IMR-90 (cell line): ENCODE results near the gene CARMIL1. TPM values are rescaled to one million over a fixed set of nuclear protein-coding genes. Genes with fewer than 3 reads are reported as not detected.

ENCODE experiments used
- ATAC-seq: fragments of 200-7000 bp; cut with Tn5 transposase; 2 replicates; pipeline ENCODE4 v1.9.1; 2020; ENCODE audit warnings: low read depth, mild to moderate bottlenecking, moderate library complexity
- BruUV-seq: library from RNA; stranded (reverse); fragments of 400-500 nt; replicated peaks from 2 replicates; lab custom pipeline; 2021; lab: Mats Ljungman, UMichigan
- CTCF ChIA-PET: fragments of 300-600 bp; formaldehyde crosslinking; extraction: SDS; loops from one replicate; lab custom pipeline; 2021; ENCODE audit warnings: antibody characterized with exemption; lab: Yijun Ruan, JAX
- POLR2A ChIA-PET: fragments of 300-600 bp; sonication (Branson Sonifier 250); formaldehyde crosslinking; loops from one replicate; lab custom pipeline; 2022; ENCODE audit warnings: antibody characterized with exemption; ENCODE audit not compliant: unreplicated experiment; lab: Charles Lee
- DNase-seq: peaks from one replicate; pipeline ENCODE4 v3.0.0; 2013
- H2AFZ ChIP-seq: replicated peaks from 2 replicates; pipeline ENCODE3; 2013; ENCODE audit warnings: low read length, mild to moderate bottlenecking; ENCODE audit not compliant: poor library complexity
- H2AK5ac ChIP-seq: 2 replicates; pipeline ENCODE4 v1.6.1; 2013; ENCODE audit warnings: low read depth, low read length, inconsistent platforms
- H2AK9ac ChIP-seq: replicated peaks from 2 replicates; pipeline ENCODE3; 2013; ENCODE audit warnings: mild to moderate bottlenecking, low read depth, low read length, moderate library complexity; ENCODE audit not compliant: poor library complexity
- H2BK120ac ChIP-seq: 2 replicates; pipeline ENCODE4 v1.6.1; 2013; ENCODE audit warnings: low read depth, low read length, inconsistent platforms
- H2BK15ac ChIP-seq: 3 replicates; pipeline ENCODE4 v1.6.1; 2013; ENCODE audit warnings: low read depth, low read length, inconsistent platforms
- H2BK20ac ChIP-seq: 2 replicates; pipeline ENCODE4 v1.6.1; 2013; ENCODE audit warnings: low read depth, mild to moderate bottlenecking, inconsistent platforms, low read length, moderate library complexity
- H2BK5ac ChIP-seq: 2 replicates; pipeline ENCODE4 v1.6.1; 2013; ENCODE audit warnings: mild to moderate bottlenecking, low read depth, low read length, inconsistent platforms; ENCODE audit not compliant: poor library complexity, severe bottlenecking
- H3K14ac ChIP-seq: replicated peaks from 2 replicates; pipeline ENCODE4 v1.6.1; 2013; ENCODE audit warnings: low read depth, low read length, inconsistent platforms
- H3K18ac ChIP-seq: 2 replicates; pipeline ENCODE4 v1.6.1; 2013; ENCODE audit warnings: low read depth, low read length, control low read depth
- H3K23ac ChIP-seq: 2 replicates; pipeline ENCODE4 v1.6.1; 2013; ENCODE audit warnings: low read depth, low read length, inconsistent platforms
- H3K27ac ChIP-seq: 2 replicates; pipeline ENCODE4 v1.5.1; 2013; ENCODE audit warnings: mild to moderate bottlenecking, control low read depth, low read length; ENCODE audit not compliant: insufficient read depth
- H3K27me3 ChIP-seq: 2 replicates; pipeline ENCODE4 v1.6.1; 2013; ENCODE audit warnings: low read length; ENCODE audit not compliant: control insufficient read depth, insufficient read depth
- H3K36me3 ChIP-seq: 2 replicates; pipeline ENCODE4 v1.6.1; 2013; ENCODE audit warnings: low read length, mixed read lengths; ENCODE audit not compliant: control insufficient read depth, insufficient read depth
- H3K4ac ChIP-seq: 2 replicates; pipeline ENCODE4 v1.6.1; 2013; ENCODE audit warnings: low read depth, low read length, inconsistent platforms
- H3K4me1 ChIP-seq: 2 replicates; pipeline ENCODE4 v1.6.1; 2013; ENCODE audit warnings: low read length, mixed read lengths; ENCODE audit not compliant: control insufficient read depth, insufficient read depth
- H3K4me2 ChIP-seq: 2 replicates; pipeline ENCODE4 v1.6.1; 2013; ENCODE audit warnings: low read depth, mild to moderate bottlenecking, control low read depth, low read length, moderate library complexity
- H3K4me3 ChIP-seq: 2 replicates; pipeline ENCODE4 v1.5.1; 2013; ENCODE audit warnings: low read depth, mild to moderate bottlenecking, control low read depth, low read length, moderate library complexity; ENCODE audit not compliant: insufficient read depth
- H3K56ac ChIP-seq: 2 replicates; pipeline ENCODE4 v1.6.1; 2013; ENCODE audit warnings: low read length, inconsistent platforms; ENCODE audit not compliant: insufficient read depth; ENCODE audit errors: extremely low read depth
- H3K79me1 ChIP-seq, 2 experiments: 2 replicates each; pipeline ENCODE4 v1.6.1; 2013; ENCODE audit warnings: low read length in 2 of 2, inconsistent platforms in 1 of 2, low read depth in 1 of 2
- H3K9ac ChIP-seq: 2 replicates; pipeline ENCODE4 v1.6.1; 2013; ENCODE audit warnings: low read depth, low read length, control low read depth
- H3K9me1 ChIP-seq: 2 replicates; pipeline ENCODE4 v1.6.1; 2013; ENCODE audit warnings: low read length, inconsistent platforms; ENCODE audit not compliant: insufficient read depth
- H3K9me3 ChIP-seq: 2 replicates; pipeline ENCODE4 v1.6.1; 2013; ENCODE audit warnings: low read length; ENCODE audit not compliant: control insufficient read depth, insufficient read depth
- H4K20me1 ChIP-seq: 2 replicates; pipeline ENCODE4 v1.6.1; 2013; ENCODE audit warnings: low read length, inconsistent platforms; ENCODE audit not compliant: insufficient read depth
- H4K5ac ChIP-seq: 2 replicates; pipeline ENCODE4 v1.6.1; 2013; ENCODE audit warnings: mild to moderate bottlenecking, low read depth, low read length, control low read depth
- H4K8ac ChIP-seq, 2 experiments: 2 replicates each; pipeline ENCODE4 v1.6.1; 2013; ENCODE audit warnings: low read depth in 2 of 2, low read length in 2 of 2, control low read depth in 1 of 2, inconsistent platforms in 1 of 2
- H4K91ac ChIP-seq: 2 replicates; pipeline ENCODE4 v1.6.1; 2013; ENCODE audit warnings: low read depth, low read length, inconsistent platforms; ENCODE audit not compliant: insufficient read depth
- BHLHE40 ChIP-seq: fragments of 150-350 bp; IDR thresholded peaks from 2 replicates; pipeline ENCODE4 v1.6.1; 2016; ENCODE audit warnings: mild to moderate bottlenecking, low read depth, low read length
- CEBPB ChIP-seq: IDR thresholded peaks from 2 replicates; pipeline ENCODE4 v1.6.1; 2012; ENCODE audit warnings: low read depth, low read length, improper control_type of control experiment
- CHD1 ChIP-seq: IDR thresholded peaks from 2 replicates; pipeline ENCODE4 v1.6.1; 2012; ENCODE audit warnings: low read depth, low read length, improper control_type of control experiment
- CTCF ChIP-seq: conservative IDR thresholded peaks from 2 replicates; pipeline ENCODE4 v1.5.1; 2012; ENCODE audit warnings: mild to moderate bottlenecking, low read depth, low read length, improper control_type of control experiment
- ELK1 ChIP-seq: fragments of 150-350 bp; IDR thresholded peaks from 2 replicates; pipeline ENCODE4 v1.6.1; 2016; ENCODE audit warnings: low read depth, mild to moderate bottlenecking, low read length, moderate library complexity, borderline replicate concordance
- FOS ChIP-seq: fragments of 150-350 bp; IDR thresholded peaks from 2 replicates; pipeline ENCODE4 v1.6.1; 2016; ENCODE audit warnings: low read depth, low read length
- MAFK ChIP-seq: IDR thresholded peaks from 2 replicates; pipeline ENCODE4 v1.6.1; 2012; ENCODE audit warnings: low read depth, low read length, improper control_type of control experiment
- MAZ ChIP-seq: IDR thresholded peaks from 2 replicates; pipeline ENCODE4 v1.6.1; 2012; ENCODE audit warnings: low read depth, mild to moderate bottlenecking, low read length, improper control_type of control experiment, moderate library complexity, borderline replicate concordance
- MXI1 ChIP-seq: IDR thresholded peaks from 2 replicates; pipeline ENCODE4 v1.6.1; 2012; ENCODE audit warnings: low read depth, mild to moderate bottlenecking, low read length, moderate library complexity, borderline replicate concordance
- NFE2L2 ChIP-seq: fragments of 150-350 bp; IDR thresholded peaks from 2 replicates; pipeline ENCODE4 v1.6.1; 2016; ENCODE audit warnings: low read depth, mild to moderate bottlenecking, low read length
- POLR2A ChIP-seq: IDR thresholded peaks from 2 replicates; pipeline ENCODE4 v1.6.1; 2012; ENCODE audit warnings: mild to moderate bottlenecking, low read depth, low read length
- RAD21 ChIP-seq: IDR thresholded peaks from 2 replicates; pipeline ENCODE4 v1.6.1; 2012; ENCODE audit warnings: low read length, improper control_type of control experiment
- RCOR1 ChIP-seq: IDR thresholded peaks from 2 replicates; pipeline ENCODE4 v1.6.1; 2012; ENCODE audit warnings: mild to moderate bottlenecking, low read length, improper control_type of control experiment; ENCODE audit not compliant: insufficient replicate concordance
- RFX5 ChIP-seq: IDR thresholded peaks from 2 replicates; pipeline ENCODE4 v1.8.0; 2012; ENCODE audit warnings: low read depth, mild to moderate bottlenecking, low read length, moderate library complexity
- SMC3 ChIP-seq: fragments of 150-350 bp; IDR thresholded peaks from 2 replicates; pipeline ENCODE4 v1.6.1; 2016; ENCODE audit warnings: low read depth, mild to moderate bottlenecking, antibody characterized with exemption, low read length, moderate library complexity
- USF2 ChIP-seq: fragments of 150-350 bp; IDR thresholded peaks from 2 replicates; pipeline ENCODE4 v1.6.1; 2017; ENCODE audit warnings: mild to moderate bottlenecking, antibody characterized with exemption, low read length, low read depth
- WGBS, 2 experiments: methylation state at CpG; one replicate each; pipeline versions ENCODE4 v1.1.5 to v1.1.7; 2013; ENCODE audit warnings: missing lambda C conversion rate in 2 of 2; ENCODE audit not compliant: insufficient read length in 1 of 2; ENCODE audit errors: extremely low coverage in 2 of 2; 5-methylcytosine and 5-hydroxymethylcytosine counted together
- dilution Hi-C: fragments of 300-500 bp; cut with HindIII; formaldehyde crosslinking; loops from one replicate; pipeline ENCODE4 v1.14.3; 2018; ENCODE audit warnings: low sequenced_read_pairs; ENCODE audit not compliant: unreplicated experiment
- in situ Hi-C: fragments of 300-500 bp; cut with MboI; formaldehyde crosslinking; loops from 3 replicates; pipeline ENCODE4 v1.14.3; 2019; ENCODE audit warnings: low sequenced_read_pairs, inconsistent platforms, mixed read lengths
- intact Hi-C: fragments of 100-400 bp; cut with micrococcal nuclease; formaldehyde crosslinking; loops from 2 replicates; pipeline ENCODE4 v1.10.0; 2022
- polyA plus RNA-seq, 3 experiments: library from polyadenylated mRNA; depleted of rRNA; stranded (reverse); fragments of >200 nt; gene quantifications; 2 replicates each; pipeline ENCODE4 v1.2.3, GENCODE V29; 2012; ENCODE audit warnings: low replicate concordance in 1 of 3
- total RNA-seq: library from RNA; depleted of rRNA; stranded (reverse); fragments of >200 nt; gene quantifications from 2 replicates; pipeline ENCODE4 v1.2.3, GENCODE V29; 2012

The CARMIL1 gene
- total and polyA plus RNA-seq, 2 of the 4 experiments (the other 2 are of a cell fraction), result 1.3 to 2.9 TPM

- no CpG with 5 or more reads among the region's 1 CpG for WGBS, 2 experiments
- H3K14ac ChIP-seq, result no peak overlapping the region
- no peak overlapping the region for H3K4me3 ChIP-seq
- H3K4me1 ChIP-seq, result no peaks in the 10 kb centered on the region
- ChIA-PET CTCF (interaction anchor here (0.6 to 3.3 kb wide), 12 partner anchors 13 to 279 kb away, joined by 3 to 42 read pairs (median 4); no protein-coding TSS in a partner anchor), POLR2A (no interaction called here)
- H2BK5ac ChIP-seq, result no peak overlapping the region
- no peak overlapping the region for H2AFZ ChIP-seq
- no peak overlapping the region for H3K4ac ChIP-seq
- no peak overlapping the region for H3K56ac ChIP-seq
- H3K79me1 ChIP-seq, result peaks cover 0 to 4% of the 10 kb centered on the region in 2 experiments; a peak in 1 of 4 replicates
- no TSS peak for BruUV-seq
- H4K20me1 ChIP-seq, result no peaks in the 10 kb centered on the region
- peak; percentile 14 for DNase-seq
- intact Hi-C loops, result loop anchor here (1.0 to 2.0 kb wide), 2 partner anchors 34 to 81 kb away; no protein-coding TSS in a partner anchor
- no peak overlapping the region for H4K8ac ChIP-seq
- ATAC-seq, result no peak
- no peak overlapping the region for H2AK9ac ChIP-seq
- H4K5ac ChIP-seq, result no peak overlapping the region
- no peaks in the 10 kb centered on the region for H3K9me1 ChIP-seq
- no peak overlapping the region for H3K23ac ChIP-seq
- H3K18ac ChIP-seq, result no peak overlapping the region
- no peak overlapping the region for H2BK15ac ChIP-seq
- H2BK20ac ChIP-seq, result no peak overlapping the region
- no peak overlapping the region for H3K9ac ChIP-seq
- H4K91ac ChIP-seq, result no peak overlapping the region
- no peak overlapping the region for H2AK5ac ChIP-seq
- H3K27ac ChIP-seq, result no peak overlapping the region
- no peak overlapping the region for H3K4me2 ChIP-seq
- H2BK120ac ChIP-seq, result no peak overlapping the region
- in situ Hi-C loops, result no loop called here
- no peaks in the 10 kb centered on the region for H3K9me3 ChIP-seq
- no peaks in the 10 kb centered on the region for H3K36me3 ChIP-seq
- H3K27me3 ChIP-seq, result no peaks in the 10 kb centered on the region; the same call in 1 of the 2 replicates
- dilution Hi-C loops, result no loop called here
- TF ChIP-seq MXI1 (no peak), CEBPB (no peak), USF2 (no peak), CTCF (no peak), MAFK (no peak), POLR2A (no peak), NFE2L2 (no peak), BHLHE40 (no peak), RFX5 (no peak), MAZ (no peak), RCOR1 (no peak), SMC3 (no peak), RAD21 (no peak), ELK1 (no peak), CHD1 (no peak), FOS (no peak)
Observed at GRCh38 chr6:25277857-25278256, 1.3 kb upstream of the CARMIL1 start.
